Activated T-helper 1 cell treated with anti-CD3 and anti-CD28 coated beads, Interleukin-2, amount 50 U/mL, for 16 hours (primary cell): ENCODE results near the gene SND1.
"Not testable (repeated sequence)": the region's sequence is repeated elsewhere in the genome, so short reads cannot be mapped to it uniquely, and the experiment has no call there.

Experiments used
- DNase-seq, 2 donors: peaks; one replicate each; pipeline ENCODE4 v3.0.0-alpha.2; 2020; ENCODE audit warnings: low read depth in 1 of 2, low spot score in 1 of 2

The SND1 gene

DNA sequence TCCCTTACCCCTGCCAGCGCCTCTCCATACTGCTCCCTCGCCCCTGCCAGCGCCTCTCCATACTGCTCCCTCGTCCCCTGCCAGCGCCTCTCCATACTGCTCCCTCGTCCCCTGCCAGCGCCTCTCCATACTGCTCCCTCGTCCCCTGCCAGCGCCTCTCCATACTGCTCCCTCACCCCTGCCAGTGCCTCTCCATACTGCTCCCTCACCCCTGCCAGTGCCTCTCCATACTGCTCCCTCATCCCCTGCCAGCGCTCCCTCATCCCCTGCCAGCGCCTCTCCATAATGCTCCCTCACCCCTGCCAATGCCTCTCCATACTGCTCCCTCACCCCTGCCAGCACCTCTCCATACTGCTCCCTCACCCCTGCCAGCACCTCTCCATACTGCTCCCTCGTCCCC lies 455.5 kb downstream of the SND1 start:
- DNase-seq: not testable (repeated sequence)

DNA sequence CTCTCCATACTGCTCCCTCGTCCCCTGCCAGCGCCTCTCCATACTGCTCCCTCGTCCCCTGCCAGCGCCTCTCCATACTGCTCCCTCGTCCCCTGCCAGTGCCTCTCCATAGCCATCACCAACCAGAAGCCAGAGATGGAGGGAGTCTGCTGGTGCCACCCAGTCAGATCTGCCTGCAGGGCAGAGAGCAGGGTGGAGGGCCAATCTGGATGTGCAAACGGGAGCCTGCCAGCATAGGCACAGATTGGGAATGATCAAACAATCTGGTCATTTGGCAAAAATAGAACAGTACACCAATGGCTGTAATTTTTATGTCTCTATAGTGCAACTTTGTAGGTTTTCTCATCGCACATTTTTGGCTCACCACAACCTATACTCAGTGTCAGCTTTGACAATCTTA lies 456.1 kb downstream of the SND1 start:
- no peak for DNase-seq

DNA sequence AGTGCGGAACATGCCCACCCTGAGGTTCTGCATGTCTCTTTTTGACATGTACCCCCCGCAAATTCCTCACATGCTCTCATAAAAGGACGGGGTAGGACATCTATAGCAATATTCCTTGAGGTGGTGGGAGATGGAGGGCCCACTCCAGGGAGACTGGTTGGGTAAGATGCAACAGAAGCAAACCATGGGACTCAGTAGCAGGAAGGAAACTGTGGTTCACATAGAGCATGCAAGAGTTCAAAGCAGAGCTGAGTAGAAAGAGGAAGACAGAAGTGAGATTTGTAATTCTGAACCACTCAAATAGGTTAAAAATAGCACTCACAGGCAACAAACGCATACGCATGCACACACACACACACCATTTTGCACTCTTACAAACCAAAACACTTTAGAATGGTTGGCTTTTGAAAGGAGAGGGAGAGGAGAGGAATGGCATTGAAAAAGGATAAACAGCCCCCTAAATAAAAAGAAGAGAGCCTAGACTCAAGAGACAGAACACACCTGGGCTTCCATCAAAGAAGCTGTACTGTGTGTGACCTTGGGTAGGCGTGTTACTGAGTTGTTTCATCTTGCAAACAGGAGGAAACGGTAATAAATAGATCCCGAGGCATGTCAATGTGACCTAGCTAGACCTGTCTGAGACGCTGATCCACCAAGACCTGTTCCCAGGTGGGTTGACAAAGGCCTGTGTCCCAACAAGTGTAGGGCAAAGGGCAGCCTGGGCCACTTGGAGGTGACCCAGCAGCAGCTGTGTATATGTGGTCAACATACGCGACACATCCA lies 456.8 kb downstream of the SND1 start:
- DNase-seq: no peak

DNA sequence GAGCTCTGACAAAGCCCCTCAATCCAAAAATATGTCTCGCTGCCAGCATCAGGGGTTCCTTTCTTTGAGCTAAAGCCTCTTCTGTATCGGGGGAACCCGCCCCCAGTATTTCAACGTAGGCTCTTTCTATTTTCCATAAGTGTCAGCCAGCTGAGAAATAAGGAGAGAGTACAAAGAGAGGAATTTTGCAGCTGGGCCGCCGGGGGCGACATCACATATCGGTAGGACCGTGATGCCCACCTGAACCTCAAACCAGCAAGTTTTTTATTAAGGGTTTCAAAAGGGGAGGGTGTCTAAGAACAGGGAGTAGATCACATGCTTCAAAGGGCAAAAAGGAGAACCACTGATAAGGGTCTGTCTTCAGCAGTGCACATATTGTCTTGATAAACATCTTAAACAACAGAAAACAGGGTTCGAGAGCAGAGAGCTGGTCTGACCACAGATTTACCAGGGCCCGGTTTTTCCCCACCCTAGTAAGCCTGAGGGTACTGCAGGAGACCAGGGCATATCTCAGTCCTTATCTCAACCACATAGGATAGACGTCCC lies 457.5 kb downstream of the SND1 start:
- DNase-seq: not testable (repeated sequence)

DNA sequence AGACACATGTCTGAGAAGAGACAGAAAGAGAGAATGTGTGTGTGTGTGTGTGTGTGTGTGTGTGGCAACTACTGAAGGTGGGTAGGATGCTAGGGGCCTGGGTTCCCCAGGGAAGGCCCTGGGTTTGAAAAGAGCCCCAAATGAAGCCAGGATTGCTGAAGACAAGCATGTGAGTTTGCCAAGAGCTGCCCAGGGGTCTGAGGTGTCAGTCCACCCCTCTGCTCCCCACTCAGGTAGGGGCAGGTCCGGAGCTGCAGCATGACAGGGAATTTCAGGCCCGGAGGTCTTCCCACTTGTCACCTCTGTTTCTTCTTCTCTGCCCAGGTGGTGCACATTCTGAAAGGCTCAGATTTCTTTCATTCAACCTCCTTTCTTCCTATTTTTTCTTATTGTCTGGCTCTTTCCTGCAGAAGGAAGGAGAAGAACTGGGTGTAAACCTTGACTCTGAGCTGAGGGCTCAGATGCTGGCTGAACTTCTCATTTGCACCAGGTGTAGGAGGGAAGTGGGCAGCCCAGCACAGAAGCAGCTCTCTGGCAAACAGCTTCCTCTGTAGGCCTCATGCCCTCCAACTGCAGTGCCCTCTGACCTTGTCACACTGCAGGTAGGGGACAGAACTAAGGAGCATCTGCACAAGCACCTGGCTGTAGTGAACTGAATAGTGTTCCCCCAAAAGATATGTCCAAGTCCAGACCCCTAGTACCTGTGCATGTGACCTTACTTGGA lies 458.8 kb downstream of the SND1 start:
- DNase-seq: no peak

DNA sequence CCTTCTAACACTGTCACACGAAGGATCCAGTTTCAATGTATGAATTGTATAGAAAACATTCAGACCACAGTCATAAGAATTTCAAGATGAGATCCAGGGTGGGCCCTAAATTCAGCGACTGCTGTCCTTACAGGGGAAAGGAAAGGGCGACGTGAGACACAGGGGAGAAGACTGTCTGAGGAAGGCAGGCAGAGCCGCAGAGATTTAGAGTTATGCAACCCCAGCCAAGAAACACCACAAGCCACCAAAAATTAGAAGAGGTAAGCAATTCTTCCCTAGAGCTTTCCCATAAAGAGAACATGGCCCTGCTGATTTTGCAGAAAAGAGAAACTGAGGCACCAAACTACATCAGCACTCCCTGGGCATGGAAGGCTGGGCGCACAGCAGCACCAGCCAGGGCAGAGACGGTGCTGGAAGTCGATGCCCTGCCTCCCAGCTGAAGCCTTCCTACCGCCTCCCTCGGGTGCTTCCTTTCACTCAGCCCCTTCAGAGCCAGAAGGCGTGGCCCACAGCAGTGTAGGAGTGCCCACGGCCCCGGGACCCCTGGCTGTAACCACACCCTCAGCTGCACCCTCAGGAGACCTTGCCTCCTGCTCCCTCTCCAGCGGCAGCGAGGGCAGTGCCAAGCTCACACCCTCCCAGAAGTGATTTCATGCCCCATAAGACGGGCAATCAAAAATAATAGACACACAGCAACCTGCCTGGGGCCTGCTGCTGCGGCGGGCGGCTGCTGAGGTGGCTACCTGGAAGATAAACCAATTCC lies 460.2 kb downstream of the SND1 start:
- DNase-seq: no peak

DNA sequence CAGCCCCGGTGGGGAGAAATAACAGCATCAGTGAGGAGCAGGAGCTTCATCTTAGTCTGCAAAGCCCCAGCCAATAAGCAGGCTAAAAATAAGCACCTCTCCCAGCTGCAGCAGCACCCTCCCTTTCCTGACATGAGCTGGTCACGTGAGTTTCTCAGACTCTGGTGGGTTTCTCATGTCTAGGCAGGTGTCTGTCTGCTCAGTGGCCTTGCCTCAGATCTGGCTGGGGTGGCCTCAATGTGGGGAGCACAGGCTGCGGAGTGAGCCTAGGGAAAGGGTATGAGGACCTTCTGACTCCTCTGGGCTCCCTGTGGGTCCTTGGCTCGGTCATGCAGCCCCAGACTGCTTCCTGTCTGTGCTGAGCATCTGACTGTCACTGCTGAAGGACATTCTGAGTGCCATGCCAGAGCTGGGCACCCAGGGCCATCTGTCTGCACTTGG lies 460.8 kb downstream of the SND1 start:
- DNase-seq: no peak

DNA sequence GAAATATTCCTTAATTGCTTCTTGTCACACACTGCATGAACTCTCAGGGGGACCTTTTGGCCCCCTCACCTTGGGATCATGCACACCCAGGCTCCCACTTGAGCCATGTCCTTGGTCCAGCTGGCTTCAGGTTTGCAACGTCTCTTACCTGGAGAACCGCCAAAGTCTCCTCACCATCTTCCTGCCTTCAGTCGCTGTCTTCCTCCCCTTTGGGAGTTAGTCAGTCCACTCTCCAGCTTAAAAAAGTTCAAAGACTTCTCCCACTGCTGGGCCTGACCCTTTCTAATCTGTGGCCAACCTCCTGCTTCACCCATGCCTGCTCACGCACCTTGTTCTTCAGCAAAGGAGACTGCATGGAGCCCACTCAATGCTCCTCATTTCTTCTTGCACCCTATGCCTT lies 461.8 kb downstream of the SND1 start:
- no peak for DNase-seq

DNA sequence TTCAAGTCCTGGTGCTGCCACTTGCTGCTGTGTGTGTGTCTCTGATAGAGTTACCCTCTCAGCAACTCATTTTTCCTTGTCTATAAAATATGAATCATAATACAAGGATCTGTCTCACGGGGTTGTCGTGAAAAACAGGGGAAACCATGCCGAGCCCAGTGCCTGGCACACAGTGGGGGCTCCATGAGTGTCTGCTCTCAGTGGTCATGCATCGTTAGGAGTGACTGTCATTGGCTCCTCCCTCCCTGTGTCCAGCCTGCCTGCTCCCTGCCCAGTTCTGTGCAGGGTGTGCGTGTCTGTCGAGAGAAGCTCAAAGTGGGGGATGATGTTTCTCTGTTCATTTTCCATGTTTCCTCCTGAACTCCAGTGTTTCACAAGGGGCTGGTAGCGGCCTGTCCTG lies 462.8 kb downstream of the SND1 start:
- DNase-seq: no peak

DNA sequence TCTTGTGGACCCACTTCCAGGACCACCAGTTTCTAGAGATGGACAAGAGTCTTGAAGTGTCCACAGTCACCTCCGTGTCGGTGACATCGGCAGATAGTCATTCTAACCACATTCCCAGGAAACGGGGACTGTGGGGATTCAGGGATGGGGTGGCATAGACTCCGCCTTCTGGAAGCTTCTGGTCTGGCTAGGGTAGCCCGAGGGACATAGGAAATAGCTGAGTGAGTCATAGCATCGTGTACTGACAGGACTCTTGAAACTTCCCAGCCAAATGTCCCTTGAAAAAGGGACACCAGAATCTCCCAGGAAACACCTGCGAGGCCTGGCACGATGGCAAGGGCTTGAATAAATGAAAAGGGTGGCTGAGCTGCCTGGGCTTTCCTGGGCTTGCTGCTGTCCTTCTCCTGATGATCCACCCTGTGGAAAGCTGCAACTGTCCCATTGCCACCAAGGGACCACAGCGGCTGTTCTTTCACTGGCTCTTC lies 463.4 kb downstream of the SND1 start:
- no peak for DNase-seq

DNA sequence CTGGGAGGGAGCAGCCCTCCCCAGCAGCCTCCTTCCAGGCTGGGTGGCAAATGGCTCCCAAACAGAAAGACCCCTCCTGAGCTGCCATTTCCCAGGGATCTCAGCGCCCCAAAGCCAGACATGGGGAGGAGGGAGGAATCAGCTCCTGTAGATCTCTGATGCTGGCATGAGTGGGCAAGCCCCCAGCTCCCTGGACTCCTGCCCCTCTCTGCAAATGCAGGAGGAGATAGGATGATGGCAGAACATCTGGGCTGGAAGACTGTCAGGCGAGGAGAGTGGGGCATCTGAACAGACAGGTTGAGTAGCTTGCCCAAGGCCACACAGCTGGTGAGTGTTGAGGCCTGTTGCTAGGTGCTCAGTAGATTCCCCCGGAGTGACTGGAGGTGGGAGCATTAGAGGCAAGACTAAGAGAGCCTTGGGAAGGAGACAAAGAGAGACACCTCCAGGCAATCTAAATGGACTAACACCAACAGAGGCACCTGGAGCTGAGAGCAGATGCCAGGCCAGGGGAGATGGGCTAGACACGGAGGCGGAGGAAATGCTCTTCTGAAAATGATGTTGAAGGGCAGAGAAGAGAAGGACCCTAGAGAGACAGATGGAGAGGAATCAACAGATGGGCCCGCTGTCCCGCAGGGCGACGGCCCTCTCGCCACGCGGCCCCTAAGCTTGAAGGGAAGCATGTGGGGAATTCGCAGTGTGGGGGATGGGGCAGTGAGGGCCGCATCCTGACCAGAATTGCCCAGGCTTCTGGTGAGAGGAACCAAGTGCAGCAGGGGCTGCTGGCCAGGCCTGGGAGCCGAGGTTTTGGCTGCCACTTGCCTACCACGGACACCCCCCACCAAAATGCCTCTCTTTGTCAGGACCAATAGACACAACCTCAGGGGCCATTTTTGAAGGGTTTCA lies 464.1 kb downstream of the SND1 start:
- no peak for DNase-seq

DNA sequence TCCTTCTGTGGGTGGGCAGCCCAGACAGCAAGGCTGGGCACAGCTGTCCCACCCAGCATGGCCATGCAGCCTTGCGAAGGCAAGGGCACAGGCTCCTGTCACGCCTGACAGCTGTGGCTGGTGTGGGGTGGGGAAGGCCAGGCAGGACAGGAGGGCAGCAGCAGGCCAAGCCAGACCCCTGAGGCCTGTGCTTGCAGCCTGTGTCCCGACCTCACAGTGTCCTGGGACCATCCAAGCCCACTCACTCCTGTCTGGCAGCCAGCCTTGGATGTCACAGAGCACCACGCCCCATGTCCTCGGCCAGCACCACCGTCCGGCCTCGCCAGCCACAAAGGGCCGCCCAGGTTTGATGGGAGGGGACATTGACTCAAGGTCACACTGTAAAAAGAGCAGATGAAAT lies 464.7 kb downstream of the SND1 start:
- DNase-seq: no peak

DNA sequence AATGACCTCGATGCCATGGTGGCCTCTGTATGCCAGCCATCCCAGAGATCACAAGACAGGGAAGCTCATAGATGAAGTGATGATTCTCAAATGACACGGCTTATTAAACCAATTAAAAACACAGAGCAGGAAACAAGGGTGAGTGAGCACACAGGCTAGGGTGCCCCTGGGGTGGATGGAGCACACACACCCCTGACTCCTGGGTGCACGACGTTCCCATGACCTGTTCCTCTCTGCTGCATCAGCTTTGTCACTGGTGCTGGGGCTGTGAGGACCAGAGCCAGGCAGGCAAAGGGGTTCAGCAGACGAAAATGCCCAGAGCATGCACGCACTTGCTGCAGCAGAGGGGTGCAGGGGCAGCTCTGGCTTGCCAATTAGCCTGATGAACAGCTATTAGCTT lies 465.7 kb downstream of the SND1 start:
- no peak for DNase-seq

DNA sequence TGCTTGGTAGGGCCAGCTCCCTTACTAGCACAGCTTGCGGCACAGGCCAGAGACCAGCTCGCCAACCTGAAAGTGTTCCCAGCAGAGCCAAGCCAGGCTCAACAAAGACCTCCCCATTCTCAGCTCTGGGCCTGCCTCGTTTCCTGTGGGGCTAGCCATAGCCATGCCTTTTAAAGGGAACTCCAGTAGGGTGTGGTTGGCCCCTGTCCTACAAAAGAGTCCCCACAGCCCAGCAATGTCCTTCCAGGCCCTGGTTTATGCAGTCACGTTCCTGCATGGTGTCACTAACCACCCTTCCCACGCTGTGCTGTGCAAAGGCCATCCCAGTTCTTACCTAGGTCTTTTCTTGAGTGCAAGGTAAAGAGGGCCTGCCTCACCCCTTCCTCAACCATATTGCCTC lies 467.0 kb downstream of the SND1 start:
- no peak for DNase-seq

DNA sequence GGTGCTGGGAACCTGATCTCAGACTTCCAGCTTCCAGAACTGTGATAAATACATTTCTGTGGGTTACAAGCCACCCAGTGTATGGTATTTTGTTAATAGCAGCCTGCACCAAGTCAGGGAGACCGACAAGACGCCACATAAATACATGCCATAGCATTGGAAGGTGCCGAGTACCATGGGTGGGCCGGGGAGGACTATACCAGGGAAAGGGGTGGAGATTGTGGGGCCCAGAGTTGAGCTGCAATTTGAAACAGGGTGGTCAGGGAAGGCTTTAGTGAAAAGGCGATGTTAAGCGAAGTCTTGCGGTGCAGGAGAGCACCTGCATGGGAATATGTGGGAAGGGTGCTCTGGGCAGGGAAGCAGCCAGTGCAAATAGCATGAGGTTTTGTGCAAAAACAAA lies 468.1 kb downstream of the SND1 start:
- DNase-seq: no peak

DNA sequence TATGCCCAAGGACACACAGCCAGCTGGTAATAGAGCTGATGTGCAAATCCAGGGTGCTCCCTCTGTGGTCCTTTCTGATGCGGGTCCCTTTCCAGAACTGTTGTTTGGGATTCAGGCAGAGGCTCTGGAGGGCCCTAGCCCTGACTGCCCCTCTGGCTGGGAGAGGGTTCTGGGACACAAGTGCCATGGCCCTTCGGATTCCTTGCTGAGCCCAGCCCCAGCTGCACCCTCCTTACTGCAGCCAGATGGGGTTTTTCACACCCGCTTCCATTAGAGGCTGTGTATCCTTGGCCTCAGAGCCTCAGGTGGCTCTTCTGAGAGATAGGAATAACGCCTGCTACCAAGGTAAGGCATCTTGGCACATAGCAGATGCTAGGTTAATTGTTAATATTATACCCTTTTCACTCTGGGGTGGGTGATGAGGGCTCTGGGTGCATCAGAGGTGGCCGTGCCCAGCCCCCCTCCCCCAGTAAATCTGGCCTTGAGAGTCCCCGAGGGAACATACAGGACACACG lies 469.0 kb downstream of the SND1 start:
- DNase-seq: no peak

DNA sequence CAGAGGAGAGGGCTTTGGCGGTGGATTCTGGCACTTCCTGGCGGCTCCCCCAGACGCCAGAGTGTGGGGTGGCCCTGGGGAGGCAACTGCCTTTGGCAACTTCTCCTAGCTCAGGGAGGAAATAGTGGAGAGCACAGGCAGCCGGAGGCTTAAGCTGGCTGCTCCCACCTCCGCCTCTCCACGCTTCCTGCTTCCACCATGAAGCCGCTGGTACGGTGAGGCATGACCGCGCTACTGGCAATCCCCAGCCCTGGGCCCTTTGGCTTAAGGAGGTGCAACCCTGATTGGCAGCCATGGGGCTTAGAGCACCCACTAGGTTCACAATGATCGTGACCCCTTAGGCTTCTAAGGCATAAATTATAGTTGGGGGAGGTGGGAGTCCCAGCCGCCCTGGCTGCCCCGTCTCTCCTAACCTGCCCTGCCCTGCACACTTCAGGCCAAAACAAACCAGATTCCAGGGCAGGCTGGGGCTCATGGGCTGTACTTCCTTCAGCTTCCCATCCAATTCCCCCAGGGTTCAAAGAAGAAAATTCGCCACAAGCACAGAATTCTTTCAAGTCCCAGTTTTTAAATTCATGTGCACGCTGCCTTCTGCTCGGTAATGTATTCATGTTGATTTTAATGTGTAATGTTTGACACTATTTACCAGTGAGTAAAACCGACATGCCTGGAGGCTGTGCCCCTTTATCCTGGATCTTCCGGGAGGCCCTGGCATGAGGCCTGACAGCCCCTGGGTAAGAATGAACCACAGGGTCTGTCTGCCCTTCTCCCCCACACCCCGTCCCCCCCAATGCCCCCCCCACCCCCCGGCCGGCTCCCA lies 469.9 kb downstream of the SND1 start:
- no peak for DNase-seq

DNA sequence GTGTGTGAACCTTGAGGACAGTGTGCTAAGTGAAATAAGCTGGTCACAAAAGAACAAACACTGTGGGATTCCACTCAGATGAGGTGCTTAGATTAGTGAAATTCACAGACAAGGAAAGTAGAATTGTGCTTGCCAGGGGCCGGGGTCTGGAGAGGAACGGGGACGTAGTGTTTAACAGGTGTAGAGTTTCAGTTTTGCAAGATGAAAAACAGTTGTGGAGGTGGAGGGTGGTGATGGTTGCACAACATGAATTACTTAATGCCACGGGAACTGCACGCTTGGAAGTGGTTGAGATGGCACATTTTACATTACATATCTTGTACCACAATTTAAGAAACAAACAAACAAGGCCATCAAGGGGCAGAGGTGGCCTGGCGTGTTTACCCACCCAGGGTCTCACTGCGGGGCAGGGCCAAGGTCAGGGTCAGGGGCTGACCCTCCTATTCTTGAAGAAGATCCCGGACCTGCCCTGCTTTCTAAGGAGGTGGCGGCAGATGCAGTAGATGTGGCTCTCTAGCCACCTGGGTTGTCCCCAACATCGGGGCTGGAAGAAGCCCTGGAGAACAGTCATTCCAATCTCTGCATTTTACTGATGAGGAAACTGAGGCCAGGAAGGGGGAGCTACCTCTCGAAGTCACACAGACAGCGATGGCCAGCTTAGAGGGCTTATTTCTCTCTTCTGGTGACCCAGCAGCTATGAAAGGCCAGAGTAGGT lies 470.7 kb downstream of the SND1 start:
- DNase-seq: no peak
